H1 (cell line): ENCODE results near the gene CLEC18C. TPM values are rescaled to one million over a fixed set of nuclear protein-coding genes. Genes with fewer than 3 reads are reported as not detected.
"Not testable (repeated sequence)": the region's sequence is repeated elsewhere in the genome, so short reads cannot be mapped to it uniquely, and the experiment has no call there.

ENCODE experiments used
- CTCF ChIA-PET: fragments of 300-600 bp; sonication (Branson Sonifier 250); formaldehyde crosslinking; loops from one replicate; lab custom pipeline; 2021; ENCODE audit not compliant: partially characterized antibody; lab: Charles Lee
- POLR2A ChIA-PET: fragments of 300-600 bp; sonication (Branson Sonifier 250); formaldehyde crosslinking; loops from one replicate; lab custom pipeline; 2021; ENCODE audit warnings: inconsistent platforms; ENCODE audit not compliant: partially characterized antibody; lab: Charles Lee
- DNase-seq, 2 experiments: peaks; one replicate each; pipeline versions ENCODE4 v3.0.0 to v3.0.0-alpha.2; 2010 to 2022; ENCODE audit warnings: low spot score in 2 of 2, low read depth in 1 of 2, mixed read lengths in 1 of 2
- FAIRE-seq: peaks from 2 replicates; lab custom pipeline; 2011; peaks lifted over from hg19 to GRCh38; lab: Jason Lieb, UNC
- H2AFZ ChIP-seq: 2 replicates; pipeline ENCODE4 v1.8.1; 2012; ENCODE audit warnings: low read length, inconsistent platforms
- H2AK5ac ChIP-seq: 2 replicates; pipeline ENCODE4 v1.6.1; 2013; ENCODE audit warnings: low read depth, low read length
- H2BK120ac ChIP-seq: replicated peaks from 2 replicates; pipeline ENCODE3; 2013; ENCODE audit warnings: low read depth, low read length, inconsistent platforms
- H2BK12ac ChIP-seq: 2 replicates; pipeline ENCODE4 v1.6.1; 2013; ENCODE audit warnings: low read depth, low read length
- H2BK15ac ChIP-seq: 2 replicates; pipeline ENCODE4 v1.6.1; 2013; ENCODE audit warnings: low read length
- H2BK20ac ChIP-seq: 2 replicates; pipeline ENCODE4 v1.6.1; 2013; ENCODE audit warnings: low read length
- H2BK5ac ChIP-seq: 2 replicates; pipeline ENCODE4 v1.6.1; 2013; ENCODE audit warnings: low read depth, low read length
- H3K14ac ChIP-seq: 2 replicates; pipeline ENCODE4 v1.6.1; 2013; ENCODE audit warnings: inconsistent platforms; ENCODE audit not compliant: insufficient read length
- H3K18ac ChIP-seq: 2 replicates; pipeline ENCODE4 v1.6.1; 2013; ENCODE audit warnings: low read length; ENCODE audit errors: extremely low read depth
- H3K23ac ChIP-seq: 2 replicates; pipeline ENCODE4 v1.6.1; 2013; ENCODE audit warnings: inconsistent platforms; ENCODE audit not compliant: insufficient read length
- H3K23me2 ChIP-seq: 2 replicates; pipeline ENCODE4 v1.6.1; 2013; ENCODE audit warnings: low read depth, low read length
- H3K27ac ChIP-seq: 2 replicates; pipeline ENCODE4 v1.6.1; 2011; ENCODE audit warnings: low read depth, low read length, inconsistent platforms
- H3K27me3 ChIP-seq, 4 experiments: replicated peaks in 1 of 4; 1 replicate in 1 of 4; 2 replicates in 3 of 4; pipeline versions ENCODE4 v1.6.1 to v1.8.1; 2011 to 2013; ENCODE audit warnings: low read length in 3 of 4, mild to moderate bottlenecking in 3 of 4, inconsistent platforms in 2 of 4, mixed read lengths in 2 of 4, moderate library complexity in 1 of 4; ENCODE audit not compliant: control insufficient read depth in 3 of 4, insufficient read depth in 3 of 4; ENCODE audit errors: extremely low read depth in 1 of 4
- H3K36me3 ChIP-seq, 4 experiments: 2 replicates each; pipeline versions ENCODE4 v1.6.1 to v1.8.1; 2011 to 2013; ENCODE audit warnings: mild to moderate bottlenecking in 4 of 4, low read length in 3 of 4, moderate library complexity in 2 of 4, control low read depth in 1 of 4, inconsistent platforms in 1 of 4; ENCODE audit not compliant: insufficient read depth in 4 of 4, control insufficient read depth in 2 of 4
- H3K4ac ChIP-seq: replicated peaks from 2 replicates; pipeline ENCODE3; 2013; ENCODE audit warnings: low read length, low read depth, mixed read lengths, inconsistent platforms; ENCODE audit not compliant: insufficient read length
- H3K4me1 ChIP-seq, 4 experiments: replicated peaks in 1 of 4; 1 replicate in 1 of 4; 2 replicates in 3 of 4; pipeline versions ENCODE4 v1.6.1 to v1.8.1; 2011 to 2013; ENCODE audit warnings: low read length in 3 of 4, inconsistent platforms in 2 of 4, mixed read lengths in 1 of 4; ENCODE audit not compliant: insufficient read depth in 4 of 4, control insufficient read depth in 3 of 4
- H3K4me2 ChIP-seq, 2 experiments: 2 replicates each; pipeline versions ENCODE4 v1.6.1 to v1.8.1; 2011 to 2013; ENCODE audit warnings: low read depth in 2 of 2, low read length in 2 of 2, control low read depth in 1 of 2, inconsistent platforms in 1 of 2, mild to moderate bottlenecking in 1 of 2; ENCODE audit not compliant: insufficient read depth in 1 of 2
- H3K4me3 ChIP-seq, 4 experiments: fragments of 200-600, 300-600 bp in 1 of 4; sonication (generic), shearing (Covaris generic), sonication (Bioruptor Twin) in 1 of 4; 2 replicates each; pipeline versions ENCODE4 v1.5.1 to v1.8.1; 2011 to 2016; ENCODE audit warnings: low read length in 4 of 4, low read depth in 3 of 4, control low read depth in 2 of 4, inconsistent platforms in 2 of 4, mild to moderate bottlenecking in 2 of 4, mixed read lengths in 1 of 4, moderate library complexity in 1 of 4; ENCODE audit not compliant: insufficient read depth in 2 of 4; ENCODE audit errors: extremely low read depth in 1 of 4
- H3K56ac ChIP-seq: replicated peaks from 2 replicates; pipeline ENCODE3; 2013; ENCODE audit warnings: low read depth, mild to moderate bottlenecking, mixed read lengths, low read length, inconsistent platforms; ENCODE audit not compliant: insufficient read length
- H3K79me1 ChIP-seq: 2 replicates; pipeline ENCODE4 v1.6.1; 2013; ENCODE audit warnings: low read depth, low read length, control low read depth
- H3K79me2 ChIP-seq, 2 experiments: 2 replicates each; pipeline versions ENCODE4 v1.6.1 to v1.8.1; 2012 to 2013; ENCODE audit warnings: low read length in 2 of 2, mild to moderate bottlenecking in 2 of 2, inconsistent platforms in 1 of 2; ENCODE audit not compliant: insufficient read depth in 2 of 2, control insufficient read depth in 1 of 2
- H3K9ac ChIP-seq, 4 experiments: replicated peaks in 1 of 4; 1 replicate in 1 of 4; 2 replicates in 3 of 4; pipeline versions ENCODE4 v1.6.1 to v1.8.1; 2011 to 2013; ENCODE audit warnings: low read depth in 3 of 4, low read length in 3 of 4, control low read depth in 2 of 4, mild to moderate bottlenecking in 2 of 4, moderate library complexity in 2 of 4, inconsistent platforms in 1 of 4; ENCODE audit errors: extremely low read depth in 1 of 4
- H3K9me3 ChIP-seq, 2 experiments: 2 replicates each; pipeline versions ENCODE4 v1.6.1 to v1.8.1; 2012 to 2013; ENCODE audit warnings: mild to moderate bottlenecking in 2 of 2, moderate library complexity in 2 of 2, control low read depth in 1 of 2, inconsistent platforms in 1 of 2, low read depth in 1 of 2, low read length in 1 of 2, mixed read lengths in 1 of 2; ENCODE audit not compliant: insufficient read depth in 2 of 2
- H4K20me1 ChIP-seq, 2 experiments: replicated peaks in 1 of 2; 2 replicates each; pipeline versions ENCODE3 to v1.8.1; 2011 to 2013; ENCODE audit warnings: inconsistent platforms in 2 of 2, low read length in 2 of 2, mild to moderate bottlenecking in 1 of 2; ENCODE audit not compliant: insufficient read depth in 2 of 2, control insufficient read depth in 1 of 2
- H4K5ac ChIP-seq: 2 replicates; pipeline ENCODE4 v1.6.1; 2013; ENCODE audit warnings: low read length, low read depth, mixed read lengths, inconsistent platforms; ENCODE audit not compliant: insufficient read length
- H4K8ac ChIP-seq: 2 replicates; pipeline ENCODE4 v1.8.0; 2013; ENCODE audit warnings: mild to moderate bottlenecking, moderate library complexity, low read length, inconsistent platforms; ENCODE audit not compliant: insufficient read depth; ENCODE audit errors: extremely low read depth
- H4K91ac ChIP-seq: replicated peaks from 2 replicates; pipeline ENCODE3; 2013; ENCODE audit warnings: low read length, mixed read lengths, inconsistent platforms; ENCODE audit not compliant: insufficient read length
- WGBS, 2 experiments: shearing (Covaris generic) in 1 of 2; methylation state at CpG; one replicate each; pipeline versions ENCODE4 v1.1.6 to v1.1.7; 2013 to 2015; ENCODE audit warnings: low lambda C conversion rate in 2 of 2, mixed read lengths in 2 of 2, inconsistent platforms in 1 of 2, low coverage in 1 of 2, missing lambda C conversion rate in 1 of 2; ENCODE audit not compliant: insufficient replicate concordance in 2 of 2, insufficient coverage in 1 of 2, insufficient read length in 1 of 2; ENCODE audit errors: extremely low coverage in 1 of 2, missing lambda C conversion rate in 1 of 2; 5-methylcytosine and 5-hydroxymethylcytosine counted together
- long read RNA-seq, 2 experiments: library from RNA in 1 of 2; library from capped mRNA in 1 of 2; stranded (forward); transcript quantifications; one replicate each; pipeline ENCODE4 v2.0.0, GENCODE V29; 2021; ENCODE audit warnings: inconsistent platforms in 1 of 2
- polyA minus RNA-seq, 3 experiments: library from RNA; depleted of rRNA, polyadenylated mRNA; stranded (reverse); fragments of >200 nt; gene quantifications; 1 replicate in 2 of 3; 2 replicates in 1 of 3; pipeline ENCODE4 v1.2.3, GENCODE V29; 2011
- polyA plus RNA-seq, 7 experiments: library from polyadenylated mRNA; depleted of rRNA in 3 of 7; stranded (reverse) in 5 of 7; unstranded in 2 of 7; fragments of >200 nt in 5 of 7; fragments of 200-250 nt in 2 of 7; gene quantifications; 1 replicate in 5 of 7; 2 replicates in 1 of 7; 4 replicates in 1 of 7; pipeline versions ENCODE4 v1.2.1 to v1.2.3, GENCODE V29; 2011 to 2013; ENCODE audit warnings: missing spikeins in 2 of 7, mixed read lengths in 2 of 7
- total RNA-seq: library from RNA; stranded (reverse); fragmentation: NEBNext Ultra II Directional; extraction: Animal tissue kit (Norgen Biotek cat#: 25700); gene quantifications from 2 replicates; pipeline ENCODE4 v1.2.1, GENCODE V29; 2021

CLEC18C gene
- 0.50 TPM in 1 of 2 replicates, not detected in the other for total RNA-seq
- 0.11 and 0.52 TPM in 2 replicates for polyA plus RNA-seq (2011; rRNA removed)
- polyA plus RNA-seq (2011; cell fraction: cytosol; rRNA removed) = 0.59 TPM
- 2.8 TPM for polyA plus RNA-seq (2011; cell fraction: nucleus; rRNA removed)
- polyA plus RNA-seq (2012, experiment 1 of 2) = 0.19 to 0.35 TPM (median 0.29 TPM) in 4 replicates
- 0.21 TPM for polyA plus RNA-seq (2012, experiment 2 of 2)
- polyA plus RNA-seq (2013, experiment 1 of 2) = 0.08 TPM
- 0.07 TPM for polyA plus RNA-seq (2013, experiment 2 of 2)
- polyA minus RNA-seq (2011; rRNA and poly(A)+ RNA removed) = 0.41 TPM in 1 of 2 replicates, not detected in the other
- polyA minus RNA-seq (2011; cell fraction: cytosol; rRNA and poly(A)+ RNA removed) = not detected
- polyA minus RNA-seq (2011; cell fraction: nucleus; rRNA and poly(A)+ RNA removed) = 1.3 TPM
- long read RNA-seq, experiment 1 = 0 reads
- long read RNA-seq, experiment 2 = 0 reads

- H3K18ac ChIP-seq, FAIRE-seq, H4K20me1 ChIP-seq, H3K4me2 ChIP-seq, H3K27ac ChIP-seq, H3K79me2 ChIP-seq, H3K9me3 ChIP-seq, POLR2A ChIA-PET, H2BK20ac ChIP-seq, H3K79me1 ChIP-seq, H4K5ac ChIP-seq, H3K14ac ChIP-seq, H3K4me1 ChIP-seq, H3K23ac ChIP-seq, H3K56ac ChIP-seq, H2BK15ac ChIP-seq, H3K9ac ChIP-seq, H2AK5ac ChIP-seq, H3K27me3 ChIP-seq, H3K4me3 ChIP-seq, H2BK12ac ChIP-seq, H4K91ac ChIP-seq, H3K23me2 ChIP-seq, H4K8ac ChIP-seq, H2BK5ac ChIP-seq, DNase-seq, H2AFZ ChIP-seq, CTCF ChIA-PET, H3K4ac ChIP-seq, H3K36me3 ChIP-seq, H2BK120ac ChIP-seq: not testable (repeated sequence)
- WGBS, 2 experiments = 94% methylated on average over 10 of the region's 21 CpGs; no CpG with 5 or more reads in 1 of the 2 experiments
Measured at GRCh38 chr16:70173212-70173837, at the start of gene CLEC18C. Gene CLEC18C (plus strand): TSS chr16:70173787. CDS start chr16:70174279, 492 bp downstream.
